Activated naive CD8-positive, alpha-beta T cell treated with anti-CD3 and anti-CD28 coated beads, Interleukin-2, amount 50 U/mL, for 24 hours (primary cell): Measurements from ENCODE around the gene HUWE1.
"Not testable (repeated sequence)": the region's sequence is repeated elsewhere in the genome, so short reads cannot be mapped to it uniquely, and the experiment has no call there.

Source experiments
- ATAC-seq: fragments of 150-1000 bp; cut with Tn5 transposase; one replicate; pipeline ENCODE4 v1.10.0; 2021
- DNase-seq: peaks from one replicate; pipeline ENCODE4 v3.0.0; 2021
- H3K27ac Mint-ChIP-seq: one replicate; pipeline ENCODE4 v1.8.0; 2021; ENCODE audit warnings: mild to moderate bottlenecking, mixed read lengths
- H3K27me3 Mint-ChIP-seq: one replicate; pipeline ENCODE4 v1.8.0; 2021; ENCODE audit warnings: mixed read lengths
- H3K36me3 Mint-ChIP-seq: one replicate; pipeline ENCODE4 v1.8.0; 2021; ENCODE audit warnings: low read depth, mixed read lengths
- H3K4me1 Mint-ChIP-seq: one replicate; pipeline ENCODE4 v1.8.0; 2021; ENCODE audit warnings: mixed read lengths
- H3K4me3 Mint-ChIP-seq: one replicate; pipeline ENCODE4 v1.8.0; 2021; ENCODE audit warnings: mild to moderate bottlenecking, moderate library complexity, mixed read lengths
- H3K9me3 Mint-ChIP-seq: one replicate; pipeline ENCODE4 v1.8.0; 2021; ENCODE audit warnings: mixed read lengths

The HUWE1 gene, protein sequence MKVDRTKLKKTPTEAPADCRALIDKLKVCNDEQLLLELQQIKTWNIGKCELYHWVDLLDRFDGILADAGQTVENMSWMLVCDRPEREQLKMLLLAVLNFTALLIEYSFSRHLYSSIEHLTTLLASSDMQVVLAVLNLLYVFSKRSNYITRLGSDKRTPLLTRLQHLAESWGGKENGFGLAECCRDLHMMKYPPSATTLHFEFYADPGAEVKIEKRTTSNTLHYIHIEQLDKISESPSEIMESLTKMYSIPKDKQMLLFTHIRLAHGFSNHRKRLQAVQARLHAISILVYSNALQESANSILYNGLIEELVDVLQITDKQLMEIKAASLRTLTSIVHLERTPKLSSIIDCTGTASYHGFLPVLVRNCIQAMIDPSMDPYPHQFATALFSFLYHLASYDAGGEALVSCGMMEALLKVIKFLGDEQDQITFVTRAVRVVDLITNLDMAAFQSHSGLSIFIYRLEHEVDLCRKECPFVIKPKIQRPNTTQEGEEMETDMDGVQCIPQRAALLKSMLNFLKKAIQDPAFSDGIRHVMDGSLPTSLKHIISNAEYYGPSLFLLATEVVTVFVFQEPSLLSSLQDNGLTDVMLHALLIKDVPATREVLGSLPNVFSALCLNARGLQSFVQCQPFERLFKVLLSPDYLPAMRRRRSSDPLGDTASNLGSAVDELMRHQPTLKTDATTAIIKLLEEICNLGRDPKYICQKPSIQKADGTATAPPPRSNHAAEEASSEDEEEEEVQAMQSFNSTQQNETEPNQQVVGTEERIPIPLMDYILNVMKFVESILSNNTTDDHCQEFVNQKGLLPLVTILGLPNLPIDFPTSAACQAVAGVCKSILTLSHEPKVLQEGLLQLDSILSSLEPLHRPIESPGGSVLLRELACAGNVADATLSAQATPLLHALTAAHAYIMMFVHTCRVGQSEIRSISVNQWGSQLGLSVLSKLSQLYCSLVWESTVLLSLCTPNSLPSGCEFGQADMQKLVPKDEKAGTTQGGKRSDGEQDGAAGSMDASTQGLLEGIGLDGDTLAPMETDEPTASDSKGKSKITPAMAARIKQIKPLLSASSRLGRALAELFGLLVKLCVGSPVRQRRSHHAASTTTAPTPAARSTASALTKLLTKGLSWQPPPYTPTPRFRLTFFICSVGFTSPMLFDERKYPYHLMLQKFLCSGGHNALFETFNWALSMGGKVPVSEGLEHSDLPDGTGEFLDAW (N-terminal part only)

DNA sequence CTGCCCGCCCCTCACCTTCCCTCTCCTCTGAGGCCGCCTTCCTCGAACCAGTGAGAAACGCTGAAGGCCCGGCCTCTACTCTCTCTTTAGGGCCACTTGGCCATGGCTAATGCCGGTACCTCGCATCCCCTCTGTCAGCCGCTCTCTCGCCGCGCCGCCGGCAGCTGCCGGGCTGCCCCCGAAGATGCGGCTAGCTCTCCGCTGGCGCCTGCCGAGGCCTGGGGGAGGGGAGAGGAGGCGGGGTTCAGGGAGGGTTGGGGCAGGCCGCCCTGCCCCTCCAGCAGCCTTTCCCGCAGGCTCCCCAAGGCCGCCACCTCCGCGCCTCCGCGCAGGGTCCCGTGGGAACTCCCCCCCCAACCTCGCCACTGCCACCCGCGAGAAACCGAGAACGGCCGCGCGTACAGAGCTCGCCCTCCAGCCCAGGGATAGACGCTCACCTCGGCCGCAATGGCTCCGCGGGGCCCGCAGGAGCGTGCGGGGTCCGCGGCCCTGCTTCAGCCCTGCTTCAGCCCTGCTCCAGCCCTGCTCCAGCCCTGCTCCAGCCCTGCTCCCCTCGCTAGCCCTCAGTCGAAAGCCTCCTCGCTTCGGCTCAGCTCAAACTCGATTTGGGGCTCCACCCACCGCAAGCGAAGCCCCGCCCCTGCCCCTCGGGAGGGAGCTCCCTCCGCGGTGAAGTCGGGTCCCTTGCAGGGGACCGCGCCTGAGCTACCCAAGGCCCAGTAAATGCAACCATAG is at the start of gene HUWE1:
Gene HUWE1, minus strand, starts transcription at position 569 of the 735 bp plus-strand sequence. CDS start 32,612 bp downstream, outside the sequence.
- Mint-ChIP-seq H3K4me3 (peak within 1 kb of the TSS; percentile 94), H3K4me1 (peaks cover 19% of the 10 kb centered on the region), H3K27ac (peak within 1 kb of the TSS; percentile 85), H3K9me3 (no peaks in the 10 kb centered on the region), H3K36me3 (peaks cover 19% of the 10 kb centered on the region), H3K27me3 (no peaks in the 10 kb centered on the region)
- ATAC-seq (peak; percentile 48), DNase-seq (peak; percentile 87)

DNA sequence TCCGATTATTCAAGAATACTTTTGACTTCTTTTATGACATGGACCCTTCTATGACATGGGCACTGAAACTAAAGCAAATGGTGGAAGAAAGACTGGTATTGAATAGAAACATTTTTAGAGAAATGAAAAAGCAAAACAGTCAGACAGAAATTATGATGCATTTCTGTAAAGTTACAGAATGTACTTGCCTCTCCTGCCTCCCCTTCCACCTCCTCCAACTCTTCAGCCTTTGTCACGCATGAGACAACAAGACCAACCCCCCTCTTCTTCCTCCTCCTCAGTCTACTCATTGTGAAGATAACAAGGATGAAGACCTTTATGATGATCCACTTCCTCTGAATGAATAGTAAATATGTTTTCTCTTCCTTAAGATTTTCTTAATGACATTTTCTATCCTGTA is 46.3 kb upstream of the HUWE1 start:
- Mint-ChIP-seq H3K27ac (peak overlapping the region; percentile 89), H3K9me3 (no peaks in the 10 kb centered on the region), H3K4me3 (peak overlapping the region; percentile 74), H3K4me1 (peaks cover 46% of the 10 kb centered on the region), H3K27me3 (no peaks in the 10 kb centered on the region), H3K36me3 (peaks cover 8% of the 10 kb centered on the region)
- DNase-seq, result no peak
- ATAC-seq, result peak; percentile 71

DNA sequence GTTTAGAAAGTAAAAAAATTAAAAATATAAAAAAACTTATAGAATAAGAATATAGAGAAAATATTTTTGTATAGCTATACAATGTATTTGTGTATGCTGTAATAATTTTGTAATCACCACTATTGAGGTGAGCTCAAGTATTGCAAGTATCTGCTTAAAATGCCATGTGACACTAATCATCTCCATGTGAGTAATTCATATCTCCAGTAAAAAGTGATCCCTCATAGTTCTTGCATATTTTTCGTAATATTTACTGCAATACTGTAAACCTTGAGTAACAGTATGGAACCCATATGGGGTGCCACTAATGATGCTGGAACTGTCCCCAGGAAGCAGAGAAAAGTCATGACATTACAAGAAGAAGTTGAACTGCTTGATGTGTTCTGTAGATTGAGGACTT is 43.2 kb upstream of the HUWE1 start:
- H3K27me3 Mint-ChIP-seq, result no peaks in the 10 kb centered on the region
- H3K36me3 Mint-ChIP-seq, result no peaks in the 10 kb centered on the region
- no peak for DNase-seq
- H3K27ac Mint-ChIP-seq, result peak overlapping the region; percentile 75
- H3K9me3 Mint-ChIP-seq, result no peaks in the 10 kb centered on the region
- H3K4me1 Mint-ChIP-seq, result peaks cover 51% of the 10 kb centered on the region
- H3K4me3 Mint-ChIP-seq, result no peak overlapping the region
- ATAC-seq, result no peak

DNA sequence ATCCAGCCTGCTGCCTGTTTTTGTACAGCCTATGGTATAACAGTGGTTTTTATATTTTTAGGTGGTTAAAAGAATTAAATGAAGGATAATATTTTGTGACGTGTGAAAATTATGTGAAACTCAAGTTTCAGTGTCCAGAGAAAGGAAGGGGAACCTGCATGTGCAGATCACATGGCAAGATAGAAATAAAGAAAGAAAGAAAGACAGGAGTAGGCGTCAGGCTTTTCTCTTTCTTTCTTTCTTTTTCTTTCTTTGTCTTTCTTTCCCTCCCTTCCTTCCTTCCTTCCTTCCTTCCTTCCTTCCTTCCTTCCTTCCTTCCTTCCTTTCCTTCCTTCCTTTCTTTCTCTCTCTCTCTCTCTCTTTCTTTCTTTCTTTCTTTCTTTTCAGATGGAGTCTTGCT is 42.0 kb upstream of the HUWE1 start:
- H3K27me3 Mint-ChIP-seq, result no peaks in the 10 kb centered on the region
- no peaks in the 10 kb centered on the region for H3K36me3 Mint-ChIP-seq
- no peak overlapping the region for H3K4me3 Mint-ChIP-seq
- ATAC-seq (no peak), DNase-seq (no peak)
- peaks cover 41% of the 10 kb centered on the region for H3K4me1 Mint-ChIP-seq
- peak overlapping the region; percentile 76 for H3K27ac Mint-ChIP-seq
- no peaks in the 10 kb centered on the region for H3K9me3 Mint-ChIP-seq

DNA sequence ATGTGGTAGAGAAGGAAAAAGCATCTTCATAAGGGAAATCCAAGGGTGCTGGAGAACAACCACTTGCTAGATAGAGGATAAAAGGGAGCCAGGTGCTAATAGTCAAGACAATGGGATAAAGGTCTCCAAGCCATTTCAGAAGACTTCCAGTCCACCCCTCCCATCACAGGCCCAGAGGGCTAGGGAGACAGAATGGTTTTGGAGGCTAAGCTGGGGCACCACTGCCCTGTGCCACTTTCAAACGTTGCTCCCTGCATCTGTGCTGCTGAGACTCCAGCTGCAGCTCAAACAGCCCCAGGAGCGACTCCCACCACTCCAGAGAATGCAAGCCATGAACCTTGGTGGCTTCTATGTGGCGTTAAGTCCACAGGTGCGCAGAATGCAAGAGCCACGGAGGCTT is 38.4 kb upstream of the HUWE1 start:
- Mint-ChIP-seq H3K9me3 (no peaks in the 10 kb centered on the region), H3K27me3 (no peaks in the 10 kb centered on the region), H3K4me1 (peaks cover 27% of the 10 kb centered on the region), H3K4me3 (no peak overlapping the region), H3K27ac (no peak overlapping the region), H3K36me3 (no peaks in the 10 kb centered on the region)
- ATAC-seq (no peak), DNase-seq (no peak)

DNA sequence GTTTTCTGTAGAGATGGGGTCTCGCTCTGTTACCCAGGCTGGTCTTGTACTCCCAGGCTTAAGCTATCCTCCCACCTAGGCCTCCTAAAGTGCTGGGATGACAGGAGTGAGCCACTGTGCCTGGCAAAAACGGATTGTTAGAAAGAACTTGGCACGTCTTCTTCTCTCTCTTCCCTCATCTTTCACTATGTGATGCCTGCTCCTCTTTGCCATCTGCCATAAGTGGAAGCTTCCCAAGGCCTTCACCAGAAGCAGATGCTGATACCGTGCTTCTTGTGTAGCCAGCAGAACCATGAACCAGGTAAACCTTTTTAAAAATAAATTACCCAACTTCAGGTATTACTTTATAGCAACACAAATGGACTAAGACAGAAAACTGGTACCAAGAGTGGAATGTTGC is 36.9 kb upstream of the HUWE1 start:
- H3K36me3 Mint-ChIP-seq, result no peaks in the 10 kb centered on the region
- no peak overlapping the region for H3K4me3 Mint-ChIP-seq
- H3K4me1 Mint-ChIP-seq, result peaks cover 34% of the 10 kb centered on the region
- no peak for DNase-seq
- H3K27me3 Mint-ChIP-seq, result no peaks in the 10 kb centered on the region
- H3K27ac Mint-ChIP-seq, result no peak overlapping the region
- no peaks in the 10 kb centered on the region for H3K9me3 Mint-ChIP-seq
- no peak for ATAC-seq

DNA sequence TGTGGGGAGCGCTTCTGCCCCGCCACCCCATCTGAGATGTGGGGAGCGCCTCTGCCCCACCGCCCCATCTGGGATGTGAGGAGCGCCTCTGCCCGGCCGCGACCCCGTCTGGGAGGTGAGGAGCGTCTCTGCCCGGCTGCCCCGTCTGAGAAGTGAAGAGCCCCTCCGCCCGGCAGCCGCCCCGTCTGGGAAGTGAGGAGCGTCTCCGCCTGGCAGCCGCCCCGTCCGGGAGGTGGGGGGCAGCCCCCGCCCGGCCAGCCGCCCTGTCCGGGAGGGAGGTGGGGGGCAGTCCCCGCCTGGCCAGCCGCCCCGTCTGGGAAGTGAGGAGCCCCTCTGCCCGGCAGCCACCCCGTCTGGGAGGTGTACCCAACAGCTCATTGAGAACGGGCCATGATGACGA is 35.1 kb upstream of the HUWE1 start:
- H3K9me3 Mint-ChIP-seq, H3K36me3 Mint-ChIP-seq, H3K27me3 Mint-ChIP-seq, H3K27ac Mint-ChIP-seq, H3K4me3 Mint-ChIP-seq, DNase-seq, ATAC-seq: not testable (repeated sequence)
- peaks cover 38% of the 10 kb centered on the region for H3K4me1 Mint-ChIP-seq

DNA sequence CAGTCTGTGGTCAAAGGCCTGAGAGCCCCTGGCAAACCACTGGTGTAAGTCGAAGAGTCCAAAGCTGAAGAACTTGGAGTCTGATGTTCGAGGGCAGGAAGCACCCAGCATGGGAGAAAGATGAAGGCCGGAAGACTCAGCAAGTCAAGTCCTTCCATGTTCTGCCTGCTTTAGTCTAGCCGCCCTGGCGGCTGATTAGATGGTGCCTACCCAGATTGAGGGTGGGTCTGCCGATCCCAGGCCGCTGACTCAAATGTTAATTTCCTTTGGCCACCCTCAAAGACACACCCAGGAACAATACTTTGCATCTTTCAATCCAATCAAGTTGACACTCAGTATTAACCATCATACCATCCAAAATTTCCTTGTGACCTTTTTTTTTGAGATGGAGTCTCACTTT is 33.1 kb upstream of the HUWE1 start:
- peak overlapping the region; percentile 75 for H3K27ac Mint-ChIP-seq
- not testable (repeated sequence) for ATAC-seq, H3K9me3 Mint-ChIP-seq, H3K27me3 Mint-ChIP-seq, DNase-seq, H3K36me3 Mint-ChIP-seq
- H3K4me3 Mint-ChIP-seq, result peak overlapping the region; percentile 67
- H3K4me1 Mint-ChIP-seq, result peaks cover 48% of the 10 kb centered on the region

DNA sequence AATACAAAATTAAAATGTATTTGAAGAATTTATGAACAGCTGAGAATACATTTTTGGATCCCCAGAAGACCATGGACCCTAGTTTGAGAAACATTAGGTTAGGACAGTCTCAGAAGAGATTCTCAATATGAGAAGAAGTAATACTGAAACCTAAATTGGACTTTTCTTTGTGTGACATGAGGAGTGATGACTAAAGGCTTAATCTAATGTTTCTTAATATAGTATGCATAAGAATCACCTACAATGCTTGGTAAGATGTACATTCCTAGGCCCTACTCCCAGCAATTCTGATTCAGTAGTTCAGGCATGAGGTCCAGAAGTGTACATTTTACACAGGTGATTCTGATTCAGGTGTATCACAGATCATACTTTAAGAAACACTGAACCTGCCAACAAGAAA is 31.6 kb upstream of the HUWE1 start:
- Mint-ChIP-seq H3K36me3 (peaks cover 6% of the 10 kb centered on the region), H3K4me1 (peaks cover 63% of the 10 kb centered on the region), H3K27me3 (no peaks in the 10 kb centered on the region), H3K4me3 (peak overlapping the region; percentile 75), H3K9me3 (no peaks in the 10 kb centered on the region), H3K27ac (peak overlapping the region; percentile 94)
- DNase-seq, result no peak
- ATAC-seq, result no peak

DNA sequence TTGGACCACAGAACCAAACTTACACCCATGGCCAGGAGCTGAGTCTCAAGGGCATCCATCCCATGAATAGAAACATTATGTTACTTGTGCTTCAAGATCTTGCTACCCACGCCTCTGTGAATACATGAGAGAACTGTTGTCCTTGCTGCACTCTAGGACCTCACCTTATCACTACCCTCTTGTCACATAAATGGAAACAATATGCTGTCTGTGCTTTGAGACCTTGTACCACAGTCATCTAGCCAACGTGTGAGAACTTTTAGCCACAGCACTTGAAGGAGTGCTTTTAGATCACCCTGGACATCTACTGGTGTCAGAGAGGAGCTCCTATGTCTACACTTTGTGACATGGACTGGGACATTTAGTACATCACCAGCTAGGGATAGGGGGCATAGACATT is 30.7 kb upstream of the HUWE1 start:
- Mint-ChIP-seq H3K27ac (peak overlapping the region; percentile 99), H3K4me3 (peak overlapping the region; percentile 85), H3K36me3 (peaks cover 6% of the 10 kb centered on the region), H3K27me3 (no peaks in the 10 kb centered on the region), H3K9me3 (no peaks in the 10 kb centered on the region), H3K4me1 (peaks cover 64% of the 10 kb centered on the region)
- ATAC-seq (peak; percentile 58), DNase-seq (no peak)

DNA sequence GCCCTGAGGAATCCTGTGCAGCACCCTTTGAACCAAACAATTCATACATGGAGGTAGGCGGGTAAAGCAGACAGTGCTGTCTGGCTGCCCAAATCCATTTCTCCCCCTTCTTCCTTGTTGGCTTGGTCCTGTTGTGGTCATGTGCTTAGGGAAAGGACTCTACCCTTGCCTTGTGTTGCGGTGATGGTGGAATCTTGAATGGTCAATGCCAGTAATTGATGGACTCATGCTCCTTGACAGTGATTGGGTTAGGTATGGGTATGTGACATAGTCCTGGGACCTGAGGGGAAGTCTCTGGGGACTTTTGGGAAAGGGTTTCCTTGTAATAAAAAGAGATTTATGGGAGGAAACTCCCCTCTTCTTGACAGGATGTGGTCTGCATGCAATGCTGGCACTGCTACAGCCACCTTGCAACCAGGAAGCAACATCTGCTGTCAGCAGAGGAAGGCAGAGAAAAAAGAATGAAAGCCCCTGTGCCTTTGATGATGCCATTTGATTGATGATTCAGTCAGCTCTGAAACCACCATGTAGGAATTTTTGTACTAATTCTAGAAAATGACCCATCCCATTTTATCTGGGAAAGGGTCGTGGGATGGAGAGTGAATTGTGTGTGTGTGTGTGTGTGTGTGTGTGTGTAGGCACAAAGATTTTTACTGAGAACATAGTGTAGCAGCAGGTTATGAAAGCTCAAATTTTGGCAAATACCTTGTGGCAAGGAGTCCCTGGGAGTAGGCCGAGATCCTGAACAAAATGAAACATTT is 30.0 kb upstream of the HUWE1 start:
- Mint-ChIP-seq H3K27ac (peak overlapping the region; percentile 99), H3K4me3 (peak overlapping the region; percentile 85), H3K36me3 (peaks cover 6% of the 10 kb centered on the region), H3K9me3 (no peaks in the 10 kb centered on the region), H3K27me3 (no peaks in the 10 kb centered on the region), H3K4me1 (peaks cover 66% of the 10 kb centered on the region)
- DNase-seq (peak; percentile 45), ATAC-seq (peak; percentile 37)

DNA sequence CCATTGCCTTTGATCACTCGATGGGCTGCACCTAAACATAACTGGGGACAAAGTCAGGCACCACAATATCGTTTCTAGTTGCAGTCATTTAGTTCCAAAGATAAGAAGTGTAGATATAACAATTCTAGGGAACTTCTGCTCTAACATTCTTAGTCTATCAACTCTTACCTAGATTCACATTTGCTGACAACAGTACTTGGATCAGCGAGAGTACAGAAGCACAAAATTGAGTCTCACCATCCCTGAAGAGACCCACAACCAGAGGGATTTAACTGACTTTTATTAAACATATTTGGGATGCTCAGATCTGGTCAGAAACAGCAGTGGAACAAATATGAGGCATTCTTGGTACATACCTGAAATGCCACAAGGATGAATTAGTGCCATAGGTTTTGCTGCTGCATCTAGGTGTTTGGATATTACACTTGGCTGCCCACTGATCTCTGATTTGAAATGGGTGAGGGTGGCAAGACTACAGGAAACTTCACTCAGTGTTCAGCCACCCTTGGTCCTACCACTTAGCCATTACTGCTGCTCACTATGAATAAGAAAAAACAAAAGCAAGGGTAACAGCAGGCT is 28.9 kb upstream of the HUWE1 start:
- H3K4me3 Mint-ChIP-seq, result peak overlapping the region; percentile 85
- DNase-seq (no peak), ATAC-seq (peak; percentile 3)
- H3K36me3 Mint-ChIP-seq, result peaks cover 10% of the 10 kb centered on the region
- H3K27ac Mint-ChIP-seq, result peak overlapping the region; percentile 99
- no peaks in the 10 kb centered on the region for H3K27me3 Mint-ChIP-seq
- peaks cover 69% of the 10 kb centered on the region for H3K4me1 Mint-ChIP-seq
- no peaks in the 10 kb centered on the region for H3K9me3 Mint-ChIP-seq
